Smooth muscle cell of bladder (primary cell): ENCODE data around the gene DDIT4. TPM values are rescaled to one million over a fixed set of nuclear protein-coding genes. Genes with fewer than 3 reads are reported as not detected.

ENCODE experiments used
- total RNA-seq: library from RNA; depleted of rRNA; stranded (reverse); fragments of >200 nt; gene quantifications from 2 replicates; pipeline ENCODE4 v1.2.3, GENCODE V29; 2014

Gene DDIT4
- total RNA-seq, result 680 and 813 TPM in 2 replicates

GRCh38 chr10:72273410-72274212, at the start of gene DDIT4:
DDIT4 (plus strand) TSS chr10:72273924; CDS start chr10:72274217, 293 bp downstream.

Other genes with a start within 250 kb of the DDIT4 start
- 0.37 and 0.43 TPM in 2 replicates for gene SPOCK2, start 185.4 kb upstream of the DDIT4 start, total RNA-seq
- 43.5 and 44.4 TPM in 2 replicates for gene ANAPC16, start 57.9 kb upstream of the DDIT4 start, total RNA-seq
- 21.2 and 26.6 TPM in 2 replicates for gene ASCC1, start 57.6 kb upstream of the DDIT4 start, total RNA-seq
- gene DNAJB12, start 81.0 kb downstream of the DDIT4 start, total RNA-seq, result 19.1 and 23.9 TPM in 2 replicates